Lower leg skin (tissue), 3 donors: Measurements from ENCODE around the gene FBLIM1.

Source experiments
- POLR2A ChIP-seq, 2 donors: fragments of 450-650 bp; IDR thresholded peaks; one replicate each; pipeline ENCODE4 v1.6.1; 2016 to 2017; ENCODE audit warnings: antibody characterized with exemption in 2 of 2, mild to moderate bottlenecking in 1 of 2, moderate library complexity in 1 of 2
- TF ChIP-seq, protein P1 (sequence below), 3 donors: fragments of 450-650 bp; IDR thresholded peaks; one replicate each; pipeline ENCODE4 v1.5.1; 2016; ENCODE audit warnings: antibody characterized with exemption in 3 of 3, mild to moderate bottlenecking in 3 of 3, moderate library complexity in 2 of 3

DNA sequence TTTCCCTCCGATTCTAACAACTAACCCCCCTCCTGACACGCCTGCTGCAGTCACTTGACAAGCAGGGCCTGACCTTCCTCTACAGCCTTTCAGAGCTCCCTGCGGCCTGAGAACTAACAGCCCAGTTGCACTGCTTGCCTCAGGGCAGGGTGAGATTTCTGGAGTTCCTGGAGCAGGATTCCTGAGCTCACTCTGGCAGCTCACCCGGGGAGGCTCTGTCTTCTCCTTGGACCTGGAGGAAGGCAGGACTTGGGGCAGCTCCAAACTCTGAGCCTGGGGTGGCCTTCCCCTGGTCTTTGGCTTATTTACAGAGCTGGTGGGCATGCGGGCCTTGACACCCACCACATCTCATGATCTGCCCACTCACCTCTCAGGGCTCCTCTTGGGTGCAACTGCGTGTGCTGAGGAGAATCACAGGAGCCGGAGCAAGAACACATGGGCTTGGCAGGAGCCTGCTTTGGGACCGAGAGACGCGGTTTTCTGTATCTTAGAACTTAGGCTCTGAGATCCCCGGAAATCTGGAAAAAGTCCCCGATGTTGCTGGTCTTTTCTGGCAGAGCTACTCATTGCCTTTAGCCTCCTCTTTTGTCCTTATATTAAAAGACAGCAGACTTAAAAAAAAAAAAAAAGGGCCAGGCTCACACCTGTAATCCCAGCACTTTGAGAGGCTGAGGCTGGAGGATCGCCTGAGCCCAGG is 35.6 kb upstream of the FBLIM1 start:
- TF ChIP-seq, protein P1, sequence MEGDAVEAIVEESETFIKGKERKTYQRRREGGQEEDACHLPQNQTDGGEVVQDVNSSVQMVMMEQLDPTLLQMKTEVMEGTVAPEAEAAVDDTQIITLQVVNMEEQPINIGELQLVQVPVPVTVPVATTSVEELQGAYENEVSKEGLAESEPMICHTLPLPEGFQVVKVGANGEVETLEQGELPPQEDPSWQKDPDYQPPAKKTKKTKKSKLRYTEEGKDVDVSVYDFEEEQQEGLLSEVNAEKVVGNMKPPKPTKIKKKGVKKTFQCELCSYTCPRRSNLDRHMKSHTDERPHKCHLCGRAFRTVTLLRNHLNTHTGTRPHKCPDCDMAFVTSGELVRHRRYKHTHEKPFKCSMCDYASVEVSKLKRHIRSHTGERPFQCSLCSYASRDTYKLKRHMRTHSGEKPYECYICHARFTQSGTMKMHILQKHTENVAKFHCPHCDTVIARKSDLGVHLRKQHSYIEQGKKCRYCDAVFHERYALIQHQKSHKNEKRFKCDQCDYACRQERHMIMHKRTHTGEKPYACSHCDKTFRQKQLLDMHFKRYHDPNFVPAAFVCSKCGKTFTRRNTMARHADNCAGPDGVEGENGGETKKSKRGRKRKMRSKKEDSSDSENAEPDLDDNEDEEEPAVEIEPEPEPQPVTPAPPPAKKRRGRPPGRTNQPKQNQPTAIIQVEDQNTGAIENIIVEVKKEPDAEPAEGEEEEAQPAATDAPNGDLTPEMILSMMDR (IDR thresholded peaks at IDR 0.05), result no peak
- no peak for TF ChIP-seq POLR2A (IDR thresholded peaks at IDR 0.05)
